Vagina (tissue), 2 donors: Measurements from ENCODE around the gene OGFRL1. TPM values are rescaled to one million over a fixed set of nuclear protein-coding genes. Genes with fewer than 3 reads are reported as not detected.
"Not testable (repeated sequence)": the region's sequence is repeated elsewhere in the genome, so short reads cannot be mapped to it uniquely, and the experiment has no call there.

Experiments
- DNase-seq, 2 donors: peaks; one replicate each; pipeline ENCODE4 v3.0.0-alpha.2; 2017; ENCODE audit errors: extremely low spot score in 2 of 2
- H3K27ac ChIP-seq: fragments of 200-600 bp; sonication (generic); one replicate; pipeline ENCODE4 v1.5.1; 2019
- H3K27me3 ChIP-seq: fragments of 200-600 bp; sonication (generic); one replicate; pipeline ENCODE4 v1.5.1; 2019
- H3K36me3 ChIP-seq, 2 donors: fragments of 200-600 bp; sonication (generic); one replicate each; pipeline ENCODE4 v1.5.1; 2017 to 2019
- H3K4me1 ChIP-seq: fragments of 200-600 bp; sonication (generic); one replicate; pipeline ENCODE4 v1.5.1; 2019
- H3K4me3 ChIP-seq, 2 donors: fragments of 200-600 bp; sonication (generic); 1 replicate in 1 of 2; 2 replicates in 1 of 2; pipeline ENCODE4 v1.5.1; 2016 to 2019
- H3K9me3 ChIP-seq: fragments of 200-600 bp; sonication (generic); one replicate; pipeline ENCODE4 v1.5.1; 2019
- POLR2A ChIP-seq, 2 donors: fragments of 450-650 bp; IDR thresholded peaks; one replicate each; pipeline ENCODE4 v1.6.1; 2017; ENCODE audit warnings: antibody characterized with exemption in 2 of 2, mild to moderate bottlenecking in 2 of 2, moderate library complexity in 2 of 2
- POLR2AphosphoS5 ChIP-seq, 2 donors: sonication (generic); formaldehyde crosslinking; IDR thresholded peaks; one replicate each; pipeline ENCODE4 v1.9.0; 2017; ENCODE audit warnings: antibody characterized with exemption in 2 of 2, mild to moderate bottlenecking in 2 of 2, low read depth in 1 of 2; ENCODE audit not compliant: insufficient read depth in 1 of 2
- intact Hi-C: fragments of 100-400 bp; cut with DNase I; formaldehyde crosslinking; loops from one replicate; pipeline ENCODE4 v1.15.1; 2023
- total RNA-seq: library from RNA; depleted of rRNA; stranded (reverse); fragments of >200 nt; gene quantifications from one replicate; pipeline ENCODE4 v1.2.3, GENCODE V29; 2016
- TF ChIP-seq, protein P1 (sequence below), 3 experiments: fragments of 450-650 bp in 2 of 3; fragments of 200-600 bp in 1 of 3; sonication (generic) in 1 of 3; IDR thresholded peaks; one replicate each; pipeline ENCODE4 v1.5.1; 2017 to 2019; ENCODE audit warnings: antibody characterized with exemption in 3 of 3, mild to moderate bottlenecking in 2 of 3, moderate library complexity in 2 of 3

Gene OGFRL1
- total RNA-seq, 1 donor from 2014 or later = 34.1 TPM

DNA sequence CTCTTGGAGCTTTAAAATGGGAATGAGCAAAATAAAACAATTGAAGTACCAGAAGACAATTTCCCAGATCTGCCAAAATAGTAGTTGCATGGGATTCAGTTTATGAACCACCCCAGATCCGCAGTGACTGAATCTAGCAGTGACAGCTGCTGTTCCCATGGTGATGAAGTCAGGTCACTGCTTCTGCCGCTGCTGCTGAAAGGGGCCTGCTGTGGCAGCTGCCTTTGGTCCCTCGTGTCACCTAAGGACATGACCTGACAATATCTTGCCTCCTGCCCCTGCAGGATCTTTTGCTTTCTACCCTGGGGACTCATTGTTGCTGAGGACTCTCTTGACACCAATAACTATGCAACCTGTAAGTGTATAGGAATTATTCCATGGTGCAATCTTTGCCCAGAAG is 34.3 kb upstream of the OGFRL1 start:
- intact Hi-C loops = no loop called here
- H3K9me3 ChIP-seq = no peaks in the 10 kb centered on the region
- H3K27me3 ChIP-seq = no peaks in the 10 kb centered on the region
- peaks cover 7% of the 10 kb centered on the region for H3K4me1 ChIP-seq
- TF ChIP-seq POLR2A (IDR thresholded peaks at IDR 0.05) = no peak
- no peak for TF ChIP-seq POLR2AphosphoS5 (IDR thresholded peaks at IDR 0.05; ENCODE audit: insufficient read depth in 1 of 2, low read depth in 1 of 2)
- TF ChIP-seq, protein P1, sequence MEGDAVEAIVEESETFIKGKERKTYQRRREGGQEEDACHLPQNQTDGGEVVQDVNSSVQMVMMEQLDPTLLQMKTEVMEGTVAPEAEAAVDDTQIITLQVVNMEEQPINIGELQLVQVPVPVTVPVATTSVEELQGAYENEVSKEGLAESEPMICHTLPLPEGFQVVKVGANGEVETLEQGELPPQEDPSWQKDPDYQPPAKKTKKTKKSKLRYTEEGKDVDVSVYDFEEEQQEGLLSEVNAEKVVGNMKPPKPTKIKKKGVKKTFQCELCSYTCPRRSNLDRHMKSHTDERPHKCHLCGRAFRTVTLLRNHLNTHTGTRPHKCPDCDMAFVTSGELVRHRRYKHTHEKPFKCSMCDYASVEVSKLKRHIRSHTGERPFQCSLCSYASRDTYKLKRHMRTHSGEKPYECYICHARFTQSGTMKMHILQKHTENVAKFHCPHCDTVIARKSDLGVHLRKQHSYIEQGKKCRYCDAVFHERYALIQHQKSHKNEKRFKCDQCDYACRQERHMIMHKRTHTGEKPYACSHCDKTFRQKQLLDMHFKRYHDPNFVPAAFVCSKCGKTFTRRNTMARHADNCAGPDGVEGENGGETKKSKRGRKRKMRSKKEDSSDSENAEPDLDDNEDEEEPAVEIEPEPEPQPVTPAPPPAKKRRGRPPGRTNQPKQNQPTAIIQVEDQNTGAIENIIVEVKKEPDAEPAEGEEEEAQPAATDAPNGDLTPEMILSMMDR (IDR thresholded peaks at IDR 0.05) = no peak
- H3K36me3 ChIP-seq = no peaks in the 10 kb centered on the region
- no peak for DNase-seq
- no peak overlapping the region for H3K4me3 ChIP-seq
- no peak overlapping the region for H3K27ac ChIP-seq

DNA sequence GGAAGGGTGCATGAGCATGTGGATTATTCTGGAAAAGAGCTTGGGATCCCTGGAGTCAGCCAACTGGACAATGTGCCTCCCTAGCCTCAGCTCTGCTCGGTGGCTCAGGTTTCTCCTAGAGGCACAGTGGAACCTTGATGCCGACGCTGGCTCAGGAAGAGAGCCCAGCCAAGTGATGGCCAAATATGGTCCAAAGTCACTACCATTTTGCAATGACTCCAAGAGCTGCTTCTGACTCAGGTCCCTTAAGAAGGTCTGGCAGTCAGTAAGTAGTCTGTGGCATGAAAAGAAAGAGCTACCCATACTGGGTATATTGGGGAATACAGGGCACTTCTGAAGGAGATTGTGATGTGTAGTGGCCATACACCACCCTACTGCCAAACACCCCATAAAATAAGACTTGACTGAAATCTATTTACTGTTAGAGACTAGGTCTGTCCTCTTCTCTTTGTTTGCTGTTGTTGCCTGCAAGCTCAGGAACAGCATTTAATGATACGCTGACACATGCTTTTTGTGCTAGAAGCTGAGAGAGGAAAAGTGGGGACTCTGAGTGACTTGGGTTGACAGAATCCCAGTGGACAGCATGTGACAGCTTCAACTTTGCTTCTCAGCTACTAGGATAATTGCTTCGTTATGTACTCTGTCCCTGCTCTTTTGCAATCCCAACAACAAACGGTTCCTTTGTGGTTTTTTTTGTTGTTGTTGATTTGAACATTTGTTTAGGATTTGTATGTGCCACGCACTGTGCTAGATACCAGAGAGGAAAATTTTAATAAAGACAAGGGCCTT is 30.3 kb upstream of the OGFRL1 start:
- intact Hi-C loops = no loop called here
- H3K9me3 ChIP-seq = no peaks in the 10 kb centered on the region
- no peak overlapping the region for H3K27ac ChIP-seq
- peaks cover 7% of the 10 kb centered on the region for H3K4me1 ChIP-seq
- no peaks in the 10 kb centered on the region for H3K36me3 ChIP-seq
- no peak for DNase-seq
- no peak overlapping the region for H3K4me3 ChIP-seq
- H3K27me3 ChIP-seq = no peaks in the 10 kb centered on the region
- TF ChIP-seq POLR2AphosphoS5 (IDR thresholded peaks at IDR 0.05; ENCODE audit: insufficient read depth in 1 of 2, low read depth in 1 of 2) (no peak), POLR2A (IDR thresholded peaks at IDR 0.05) (no peak)
- TF ChIP-seq, protein P1 (IDR thresholded peaks at IDR 0.05) = no peak

DNA sequence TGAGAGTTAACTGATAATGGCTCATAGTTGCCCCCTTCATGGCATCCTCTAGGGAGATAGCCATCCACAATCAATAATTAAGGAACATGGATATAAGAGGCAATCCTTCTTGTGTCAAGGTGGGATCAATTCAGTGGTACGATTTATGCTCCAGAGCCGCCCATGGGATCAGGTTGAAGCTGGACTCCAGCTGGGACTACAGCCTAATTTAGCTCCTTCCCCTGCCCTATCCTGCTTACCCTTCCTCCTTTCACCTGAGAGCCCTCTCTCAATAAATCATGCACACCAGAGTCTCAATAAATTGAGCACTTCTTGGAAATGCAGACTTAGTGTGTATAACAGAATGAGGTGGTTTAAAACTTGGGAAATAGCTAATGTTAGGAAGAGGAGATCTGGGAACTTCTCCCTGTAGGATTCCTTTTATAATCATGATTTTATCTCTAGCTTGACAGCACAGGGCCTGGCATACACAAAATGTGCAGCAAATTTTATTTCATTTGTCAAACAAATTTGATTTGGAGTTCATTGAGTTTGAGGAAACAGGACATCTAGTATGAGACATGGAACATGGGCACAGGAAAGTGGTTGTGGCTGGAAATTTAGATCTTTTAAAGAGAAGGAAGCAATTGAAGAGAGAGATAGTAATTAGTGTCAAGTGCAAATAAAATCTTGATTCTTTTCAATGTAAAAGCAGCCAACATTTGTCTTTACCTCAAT is 28.6 kb upstream of the OGFRL1 start:
- TF ChIP-seq, protein P1 (IDR thresholded peaks at IDR 0.05) = no peak
- TF ChIP-seq POLR2A (IDR thresholded peaks at IDR 0.05) (no peak), POLR2AphosphoS5 (IDR thresholded peaks at IDR 0.05; ENCODE audit: insufficient read depth in 1 of 2, low read depth in 1 of 2) (no peak)
- H3K27ac ChIP-seq = no peak overlapping the region
- H3K4me3 ChIP-seq = no peak overlapping the region
- H3K4me1 ChIP-seq = no peaks in the 10 kb centered on the region
- no peaks in the 10 kb centered on the region for H3K27me3 ChIP-seq
- intact Hi-C loops = no loop called here
- DNase-seq = no peak
- no peaks in the 10 kb centered on the region for H3K36me3 ChIP-seq
- no peaks in the 10 kb centered on the region for H3K9me3 ChIP-seq

DNA sequence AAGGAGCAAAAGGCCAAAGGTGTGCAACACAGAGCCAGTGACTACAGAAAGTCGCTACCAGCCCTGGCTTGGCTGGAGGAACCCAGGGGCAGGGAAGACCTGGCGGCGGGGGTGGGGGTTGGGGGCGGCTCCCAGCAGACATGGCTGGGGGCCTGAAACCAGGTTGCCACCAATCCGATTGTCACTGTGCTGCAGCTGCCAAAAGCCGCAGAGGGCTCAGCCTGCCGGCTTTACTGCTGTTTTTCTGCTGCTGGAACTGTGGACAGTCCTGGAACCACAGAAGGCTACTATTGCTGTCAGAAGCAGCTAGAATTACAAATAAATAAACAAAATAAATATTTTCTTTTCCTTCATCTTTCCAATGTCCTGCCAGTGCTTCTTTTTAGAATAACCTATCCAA is 25.7 kb upstream of the OGFRL1 start:
- no peak for TF ChIP-seq POLR2AphosphoS5 (IDR thresholded peaks at IDR 0.05; ENCODE audit: insufficient read depth in 1 of 2, low read depth in 1 of 2)
- no peak for TF ChIP-seq POLR2A (IDR thresholded peaks at IDR 0.05)
- TF ChIP-seq, protein P1 (IDR thresholded peaks at IDR 0.05) = no peak
- no peak overlapping the region for H3K27ac ChIP-seq
- DNase-seq = no peak
- no peak overlapping the region for H3K4me3 ChIP-seq
- no peaks in the 10 kb centered on the region for H3K4me1 ChIP-seq
- intact Hi-C loops = no loop called here
- H3K27me3 ChIP-seq = no peaks in the 10 kb centered on the region
- no peaks in the 10 kb centered on the region for H3K9me3 ChIP-seq
- H3K36me3 ChIP-seq = no peaks in the 10 kb centered on the region

DNA sequence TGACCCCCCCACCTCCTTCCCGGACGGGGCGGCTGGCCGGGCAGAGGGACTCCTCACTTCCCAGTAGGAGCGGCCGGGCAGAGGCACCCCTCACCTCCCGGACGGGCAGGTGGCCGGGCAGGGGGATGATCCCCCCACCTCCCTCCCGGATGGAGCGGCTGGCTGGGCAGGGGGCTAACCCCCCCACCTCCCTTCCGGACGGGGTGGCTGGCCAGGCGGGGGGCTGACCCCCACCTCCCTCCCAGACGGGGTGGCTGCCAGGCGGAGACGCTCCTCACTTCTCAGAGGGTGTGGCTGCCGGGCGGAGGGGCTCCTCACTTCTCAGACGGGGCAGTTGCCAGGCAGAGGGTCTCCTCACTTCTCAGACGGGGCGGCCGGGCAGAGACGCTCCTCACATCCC is 22.2 kb upstream of the OGFRL1 start:
- H3K4me3 ChIP-seq, H3K36me3 ChIP-seq, H3K27ac ChIP-seq, H3K27me3 ChIP-seq, intact Hi-C loops, DNase-seq, H3K4me1 ChIP-seq, H3K9me3 ChIP-seq: not testable (repeated sequence)
